H1 (cell line): ENCODE measurements around the gene ZNF599. TPM values are rescaled to one million over a fixed set of nuclear protein-coding genes. Genes with fewer than 3 reads are reported as not detected.
A peak's percentile ranks its signal among the peaks of the same experiment; 100 is the strongest.

ENCODE experiments used
- CTCF ChIA-PET: fragments of 300-600 bp; sonication (Branson Sonifier 250); formaldehyde crosslinking; loops from one replicate; lab custom pipeline; 2021; ENCODE audit not compliant: partially characterized antibody; lab: Charles Lee
- POLR2A ChIA-PET: fragments of 300-600 bp; sonication (Branson Sonifier 250); formaldehyde crosslinking; loops from one replicate; lab custom pipeline; 2021; ENCODE audit warnings: inconsistent platforms; ENCODE audit not compliant: partially characterized antibody; lab: Charles Lee
- DNase-seq, 2 experiments: peaks; one replicate each; pipeline versions ENCODE4 v3.0.0 to v3.0.0-alpha.2; 2010 to 2022; ENCODE audit warnings: low spot score in 2 of 2, low read depth in 1 of 2, mixed read lengths in 1 of 2
- FAIRE-seq: peaks from 2 replicates; lab custom pipeline; 2011; peaks lifted over from hg19 to GRCh38; lab: Jason Lieb, UNC
- H2AFZ ChIP-seq: 2 replicates; pipeline ENCODE4 v1.8.1; 2012; ENCODE audit warnings: low read length, inconsistent platforms
- H2AK5ac ChIP-seq: 2 replicates; pipeline ENCODE4 v1.6.1; 2013; ENCODE audit warnings: low read depth, low read length
- H2BK120ac ChIP-seq: replicated peaks from 2 replicates; pipeline ENCODE3; 2013; ENCODE audit warnings: low read depth, low read length, inconsistent platforms
- H2BK12ac ChIP-seq: 2 replicates; pipeline ENCODE4 v1.6.1; 2013; ENCODE audit warnings: low read depth, low read length
- H2BK15ac ChIP-seq: 2 replicates; pipeline ENCODE4 v1.6.1; 2013; ENCODE audit warnings: low read length
- H2BK20ac ChIP-seq: 2 replicates; pipeline ENCODE4 v1.6.1; 2013; ENCODE audit warnings: low read length
- H2BK5ac ChIP-seq: 2 replicates; pipeline ENCODE4 v1.6.1; 2013; ENCODE audit warnings: low read depth, low read length
- H3K14ac ChIP-seq: 2 replicates; pipeline ENCODE4 v1.6.1; 2013; ENCODE audit warnings: inconsistent platforms; ENCODE audit not compliant: insufficient read length
- H3K18ac ChIP-seq: 2 replicates; pipeline ENCODE4 v1.6.1; 2013; ENCODE audit warnings: low read length; ENCODE audit errors: extremely low read depth
- H3K23ac ChIP-seq: 2 replicates; pipeline ENCODE4 v1.6.1; 2013; ENCODE audit warnings: inconsistent platforms; ENCODE audit not compliant: insufficient read length
- H3K23me2 ChIP-seq: 2 replicates; pipeline ENCODE4 v1.6.1; 2013; ENCODE audit warnings: low read depth, low read length
- H3K27ac ChIP-seq: 2 replicates; pipeline ENCODE4 v1.6.1; 2011; ENCODE audit warnings: low read depth, low read length, inconsistent platforms
- H3K27me3 ChIP-seq, 4 experiments: replicated peaks in 1 of 4; 1 replicate in 1 of 4; 2 replicates in 3 of 4; pipeline versions ENCODE4 v1.6.1 to v1.8.1; 2011 to 2013; ENCODE audit warnings: low read length in 3 of 4, mild to moderate bottlenecking in 3 of 4, inconsistent platforms in 2 of 4, mixed read lengths in 2 of 4, moderate library complexity in 1 of 4; ENCODE audit not compliant: control insufficient read depth in 3 of 4, insufficient read depth in 3 of 4; ENCODE audit errors: extremely low read depth in 1 of 4
- H3K36me3 ChIP-seq, 4 experiments: 2 replicates each; pipeline versions ENCODE4 v1.6.1 to v1.8.1; 2011 to 2013; ENCODE audit warnings: mild to moderate bottlenecking in 4 of 4, low read length in 3 of 4, moderate library complexity in 2 of 4, control low read depth in 1 of 4, inconsistent platforms in 1 of 4; ENCODE audit not compliant: insufficient read depth in 4 of 4, control insufficient read depth in 2 of 4
- H3K4ac ChIP-seq: replicated peaks from 2 replicates; pipeline ENCODE3; 2013; ENCODE audit warnings: low read length, low read depth, mixed read lengths, inconsistent platforms; ENCODE audit not compliant: insufficient read length
- H3K4me1 ChIP-seq, 4 experiments: replicated peaks in 1 of 4; 1 replicate in 1 of 4; 2 replicates in 3 of 4; pipeline versions ENCODE4 v1.6.1 to v1.8.1; 2011 to 2013; ENCODE audit warnings: low read length in 3 of 4, inconsistent platforms in 2 of 4, mixed read lengths in 1 of 4; ENCODE audit not compliant: insufficient read depth in 4 of 4, control insufficient read depth in 3 of 4
- H3K4me2 ChIP-seq, 2 experiments: 2 replicates each; pipeline versions ENCODE4 v1.6.1 to v1.8.1; 2011 to 2013; ENCODE audit warnings: low read depth in 2 of 2, low read length in 2 of 2, control low read depth in 1 of 2, inconsistent platforms in 1 of 2, mild to moderate bottlenecking in 1 of 2; ENCODE audit not compliant: insufficient read depth in 1 of 2
- H3K4me3 ChIP-seq, 4 experiments: fragments of 200-600, 300-600 bp in 1 of 4; sonication (generic), shearing (Covaris generic), sonication (Bioruptor Twin) in 1 of 4; 2 replicates each; pipeline versions ENCODE4 v1.5.1 to v1.8.1; 2011 to 2016; ENCODE audit warnings: low read length in 4 of 4, low read depth in 3 of 4, control low read depth in 2 of 4, inconsistent platforms in 2 of 4, mild to moderate bottlenecking in 2 of 4, mixed read lengths in 1 of 4, moderate library complexity in 1 of 4; ENCODE audit not compliant: insufficient read depth in 2 of 4; ENCODE audit errors: extremely low read depth in 1 of 4
- H3K56ac ChIP-seq: replicated peaks from 2 replicates; pipeline ENCODE3; 2013; ENCODE audit warnings: low read depth, mild to moderate bottlenecking, mixed read lengths, low read length, inconsistent platforms; ENCODE audit not compliant: insufficient read length
- H3K79me1 ChIP-seq: 2 replicates; pipeline ENCODE4 v1.6.1; 2013; ENCODE audit warnings: low read depth, low read length, control low read depth
- H3K79me2 ChIP-seq, 2 experiments: 2 replicates each; pipeline versions ENCODE4 v1.6.1 to v1.8.1; 2012 to 2013; ENCODE audit warnings: low read length in 2 of 2, mild to moderate bottlenecking in 2 of 2, inconsistent platforms in 1 of 2; ENCODE audit not compliant: insufficient read depth in 2 of 2, control insufficient read depth in 1 of 2
- H3K9ac ChIP-seq, 4 experiments: replicated peaks in 1 of 4; 1 replicate in 1 of 4; 2 replicates in 3 of 4; pipeline versions ENCODE4 v1.6.1 to v1.8.1; 2011 to 2013; ENCODE audit warnings: low read depth in 3 of 4, low read length in 3 of 4, control low read depth in 2 of 4, mild to moderate bottlenecking in 2 of 4, moderate library complexity in 2 of 4, inconsistent platforms in 1 of 4; ENCODE audit errors: extremely low read depth in 1 of 4
- H3K9me3 ChIP-seq, 2 experiments: 2 replicates each; pipeline versions ENCODE4 v1.6.1 to v1.8.1; 2012 to 2013; ENCODE audit warnings: mild to moderate bottlenecking in 2 of 2, moderate library complexity in 2 of 2, control low read depth in 1 of 2, inconsistent platforms in 1 of 2, low read depth in 1 of 2, low read length in 1 of 2, mixed read lengths in 1 of 2; ENCODE audit not compliant: insufficient read depth in 2 of 2
- H4K20me1 ChIP-seq, 2 experiments: replicated peaks in 1 of 2; 2 replicates each; pipeline versions ENCODE3 to v1.8.1; 2011 to 2013; ENCODE audit warnings: inconsistent platforms in 2 of 2, low read length in 2 of 2, mild to moderate bottlenecking in 1 of 2; ENCODE audit not compliant: insufficient read depth in 2 of 2, control insufficient read depth in 1 of 2
- H4K5ac ChIP-seq: 2 replicates; pipeline ENCODE4 v1.6.1; 2013; ENCODE audit warnings: low read length, low read depth, mixed read lengths, inconsistent platforms; ENCODE audit not compliant: insufficient read length
- H4K8ac ChIP-seq: 2 replicates; pipeline ENCODE4 v1.8.0; 2013; ENCODE audit warnings: mild to moderate bottlenecking, moderate library complexity, low read length, inconsistent platforms; ENCODE audit not compliant: insufficient read depth; ENCODE audit errors: extremely low read depth
- H4K91ac ChIP-seq: replicated peaks from 2 replicates; pipeline ENCODE3; 2013; ENCODE audit warnings: low read length, mixed read lengths, inconsistent platforms; ENCODE audit not compliant: insufficient read length
- CTCF ChIP-seq, 3 experiments: IDR thresholded peaks; 1 replicate in 2 of 3; 2 replicates in 1 of 3; pipeline versions ENCODE4 v1.5.1 to v1.6.1; 2011; ENCODE audit warnings: low read length in 3 of 3, mild to moderate bottlenecking in 3 of 3, inconsistent platforms in 2 of 3, low read depth in 1 of 3, moderate library complexity in 1 of 3; ENCODE audit not compliant: insufficient read depth in 1 of 3; ENCODE audit errors: control extremely low read depth in 1 of 3
- E2F6 ChIP-seq: IDR thresholded peaks from 2 replicates; pipeline ENCODE4 v1.6.1; 2012; ENCODE audit warnings: inconsistent platforms
- JUN ChIP-seq: IDR thresholded peaks from 2 replicates; pipeline ENCODE4 v1.6.1; 2011; ENCODE audit warnings: low read depth, mild to moderate bottlenecking, improper control_type of control experiment, low read length
- JUND ChIP-seq: IDR thresholded peaks from 2 replicates; pipeline ENCODE4 v1.6.1; 2011; ENCODE audit warnings: mild to moderate bottlenecking, improper control_type of control experiment, low read length
- MAX ChIP-seq: IDR thresholded peaks from 2 replicates; pipeline ENCODE4 v1.6.1; 2012; ENCODE audit warnings: inconsistent platforms
- TAF7 ChIP-seq: optimal IDR thresholded peaks from 2 replicates; pipeline ENCODE3; 2011; ENCODE audit warnings: low read depth, mild to moderate bottlenecking, inconsistent platforms, low read length, moderate library complexity, borderline replicate concordance
- TCF12 ChIP-seq: IDR thresholded peaks from 2 replicates; pipeline ENCODE4 v1.6.1; 2011; ENCODE audit warnings: low read depth, mild to moderate bottlenecking, low read length
- WGBS, 2 experiments: shearing (Covaris generic) in 1 of 2; methylation state at CpG; one replicate each; pipeline versions ENCODE4 v1.1.6 to v1.1.7; 2013 to 2015; ENCODE audit warnings: low lambda C conversion rate in 2 of 2, mixed read lengths in 2 of 2, inconsistent platforms in 1 of 2, low coverage in 1 of 2, missing lambda C conversion rate in 1 of 2; ENCODE audit not compliant: insufficient replicate concordance in 2 of 2, insufficient coverage in 1 of 2, insufficient read length in 1 of 2; ENCODE audit errors: extremely low coverage in 1 of 2, missing lambda C conversion rate in 1 of 2; 5-methylcytosine and 5-hydroxymethylcytosine counted together
- polyA plus RNA-seq, 7 experiments: library from polyadenylated mRNA; depleted of rRNA in 3 of 7; stranded (reverse) in 5 of 7; unstranded in 2 of 7; fragments of >200 nt in 5 of 7; fragments of 200-250 nt in 2 of 7; gene quantifications; 1 replicate in 5 of 7; 2 replicates in 1 of 7; 4 replicates in 1 of 7; pipeline versions ENCODE4 v1.2.1 to v1.2.3, GENCODE V29; 2011 to 2013; ENCODE audit warnings: missing spikeins in 2 of 7, mixed read lengths in 2 of 7
- total RNA-seq: library from RNA; stranded (reverse); fragmentation: NEBNext Ultra II Directional; extraction: Animal tissue kit (Norgen Biotek cat#: 25700); gene quantifications from 2 replicates; pipeline ENCODE4 v1.2.1, GENCODE V29; 2021

Gene ZNF599
- total and polyA plus RNA-seq, 2 of the 8 experiments (the other 6 are each of a cell fraction or from before 2014, with no cell fraction given) = 4.8 to 5.4 TPM

GRCh38 chr19:34712395-34713261 lies 60.4 kb downstream of the ZNF599 start:
- Histone ChIP-seq H2BK5ac (no peak overlapping the region), H2AK5ac (no peak overlapping the region), H3K18ac (no peak overlapping the region), H2AFZ (peak overlapping the region; percentile 67; the same call in 1 of the 2 replicates), H3K27ac (no peak overlapping the region), H3K79me1 (no peaks in the 10 kb centered on the region), H3K79me2 (no peaks in the 10 kb centered on the region), H3K14ac (no peak overlapping the region), H4K5ac (no peak overlapping the region), H3K36me3 (no peaks in the 10 kb centered on the region), H3K56ac (no peak overlapping the region), H3K9ac (no peak overlapping the region), H3K4ac (no peak overlapping the region), H3K9me3 (peaks cover 33 to 46% of the 10 kb centered on the region in 2 experiments), H3K4me3 (no peak overlapping the region), H2BK15ac (no peak overlapping the region), H3K27me3 (no peaks in the 10 kb centered on the region), H3K23ac (no peak overlapping the region), H2BK12ac (no peak overlapping the region), H3K4me1 (no peaks in the 10 kb centered on the region), H2BK120ac (no peak overlapping the region), H3K23me2 (no peaks in the 10 kb centered on the region; the same call in 1 of the 2 replicates), H4K8ac (no peak overlapping the region), H2BK20ac (no peak overlapping the region), H3K4me2 (0 out of 4 replicates have a peak overlapping the region, but pooled peaks of 1 of the 2 experiments have one; percentile 1), H4K20me1 (no peaks in the 10 kb centered on the region), H4K91ac (no peak overlapping the region)
- FAIRE-seq = peak; percentile 94
- peak; percentile 23 to 51 for DNase-seq
- WGBS, 2 experiments = 39% methylated on average over 10 of the region's 11 CpGs; no CpG with 5 or more reads in 1 of the 2 experiments
- CTCF ChIA-PET = interaction anchor here (0.6 to 6.2 kb wide), 13 partner anchors 16 to 933 kb away, joined by 3 to 46 read pairs (median 4); no protein-coding TSS in a partner anchor
- POLR2A ChIA-PET = interaction anchor here (1.0 to 2.4 kb wide), 3 partner anchors 35 to 212 kb away, joined by 3 to 8 read pairs (median 4); partner anchors contain the start of genes SCGB2B2 and ZNF302
- TF ChIP-seq E2F6 = peak; percentile 56; the same call in 1 of the 2 replicates
- peak in 2 of 3 experiments; percentile 61 to 76; a peak in 3 of 4 replicates for TF ChIP-seq CTCF (IDR thresholded peaks at IDR 0.05; ENCODE audit: control extremely low read depth in 1 of 3, insufficient read depth in 1 of 3, low read depth in 1 of 3, low read length in 3 of 3)
- peak; percentile 78 for TF ChIP-seq MAX
- no peak for TF ChIP-seq TAF7
- no peak for TF ChIP-seq JUND
- TF ChIP-seq TCF12 = no peak
- no peak for TF ChIP-seq JUN
